Cardiac muscle cell (in vitro differentiated cells and primary cell): Measurements from ENCODE around the gene MAS1L. TPM values are rescaled to one million over a fixed set of nuclear protein-coding genes. Genes with fewer than 3 reads are reported as not detected.

Experiments
- DNase-seq, 2 donors: peaks; one replicate each; pipeline versions ENCODE4 v3.0.0 to v3.0.0-alpha.2; 2010 to 2017; ENCODE audit warnings: low read depth in 1 of 2, low spot score in 1 of 2
- H3K27ac ChIP-seq: fragments of 200-600 bp; sonication (generic); 2 replicates; pipeline ENCODE4 v1.5.1; 2016
- H3K27me3 ChIP-seq: fragments of 200-600 bp; sonication (generic); 2 replicates; pipeline ENCODE4 v1.6.0; 2016; ENCODE audit warnings: control low read depth
- H3K36me3 ChIP-seq: fragments of 200-600 bp; sonication (generic); 2 replicates; pipeline ENCODE4 v1.5.1; 2016; ENCODE audit warnings: control low read depth
- H3K4me1 ChIP-seq: fragments of 200-600 bp; sonication (generic); 2 replicates; pipeline ENCODE4 v1.8.1; 2017; ENCODE audit warnings: low read depth, mild to moderate bottlenecking, mixed run types
- H3K4me3 ChIP-seq: fragments of 200-600 bp; sonication (generic); 2 replicates; pipeline ENCODE4 v1.5.1; 2016; ENCODE audit warnings: mild to moderate bottlenecking
- H3K9me3 ChIP-seq: fragments of 200-600 bp; sonication (generic); 2 replicates; pipeline ENCODE4 v1.5.1; 2017; ENCODE audit warnings: low read depth, mild to moderate bottlenecking, control low read depth
- polyA plus RNA-seq: library from polyadenylated mRNA; unstranded; fragments of >200 nt; fragmentation: Nextera tagmentation; extraction: Ambion mirVana; gene quantifications from 2 replicates; pipeline ENCODE4 v1.2.1, GENCODE V29; 2016
- total RNA-seq: library from RNA; depleted of rRNA; stranded (reverse); fragments of >200 nt; gene quantifications from 2 replicates; pipeline ENCODE4 v1.2.3, GENCODE V29; 2016
- TF ChIP-seq, protein P1 (sequence below): IDR thresholded peaks from 2 replicates; pipeline ENCODE4 v1.5.1; 2012; ENCODE audit warnings: low read depth, mild to moderate bottlenecking, low read length

Gene MAS1L
- total and polyA plus RNA-seq, 2 experiments from 2014 or later: not detected

DNA sequence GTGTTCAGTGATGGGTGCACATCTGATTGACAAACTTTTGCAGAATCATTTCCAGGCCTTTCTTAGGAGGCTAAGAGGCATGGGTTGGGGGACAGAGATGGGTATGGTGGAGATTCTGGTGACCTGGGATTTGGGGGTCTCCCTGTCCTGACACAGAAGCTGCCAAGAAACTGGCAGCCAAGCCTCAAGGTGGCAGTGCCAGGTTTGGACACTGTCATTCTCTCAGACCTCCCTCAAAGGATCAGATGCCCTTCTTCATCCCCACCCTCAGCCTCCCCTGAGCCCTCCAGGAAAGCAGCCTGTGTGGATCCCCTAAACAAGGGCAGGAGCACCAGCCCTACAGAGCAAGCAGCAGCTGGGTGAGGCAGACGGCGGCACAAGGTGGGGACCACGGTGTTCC, 18.1 kb upstream of the MAS1L start:
- no peaks in the 10 kb centered on the region for H3K4me1 ChIP-seq
- H3K27me3 ChIP-seq: no peaks in the 10 kb centered on the region
- TF ChIP-seq, protein P1, sequence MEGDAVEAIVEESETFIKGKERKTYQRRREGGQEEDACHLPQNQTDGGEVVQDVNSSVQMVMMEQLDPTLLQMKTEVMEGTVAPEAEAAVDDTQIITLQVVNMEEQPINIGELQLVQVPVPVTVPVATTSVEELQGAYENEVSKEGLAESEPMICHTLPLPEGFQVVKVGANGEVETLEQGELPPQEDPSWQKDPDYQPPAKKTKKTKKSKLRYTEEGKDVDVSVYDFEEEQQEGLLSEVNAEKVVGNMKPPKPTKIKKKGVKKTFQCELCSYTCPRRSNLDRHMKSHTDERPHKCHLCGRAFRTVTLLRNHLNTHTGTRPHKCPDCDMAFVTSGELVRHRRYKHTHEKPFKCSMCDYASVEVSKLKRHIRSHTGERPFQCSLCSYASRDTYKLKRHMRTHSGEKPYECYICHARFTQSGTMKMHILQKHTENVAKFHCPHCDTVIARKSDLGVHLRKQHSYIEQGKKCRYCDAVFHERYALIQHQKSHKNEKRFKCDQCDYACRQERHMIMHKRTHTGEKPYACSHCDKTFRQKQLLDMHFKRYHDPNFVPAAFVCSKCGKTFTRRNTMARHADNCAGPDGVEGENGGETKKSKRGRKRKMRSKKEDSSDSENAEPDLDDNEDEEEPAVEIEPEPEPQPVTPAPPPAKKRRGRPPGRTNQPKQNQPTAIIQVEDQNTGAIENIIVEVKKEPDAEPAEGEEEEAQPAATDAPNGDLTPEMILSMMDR: no peak
- H3K36me3 ChIP-seq: no peaks in the 10 kb centered on the region
- no peak for DNase-seq
- no peak overlapping the region for H3K27ac ChIP-seq
- H3K9me3 ChIP-seq: no peaks in the 10 kb centered on the region
- H3K4me3 ChIP-seq: no peak overlapping the region

DNA sequence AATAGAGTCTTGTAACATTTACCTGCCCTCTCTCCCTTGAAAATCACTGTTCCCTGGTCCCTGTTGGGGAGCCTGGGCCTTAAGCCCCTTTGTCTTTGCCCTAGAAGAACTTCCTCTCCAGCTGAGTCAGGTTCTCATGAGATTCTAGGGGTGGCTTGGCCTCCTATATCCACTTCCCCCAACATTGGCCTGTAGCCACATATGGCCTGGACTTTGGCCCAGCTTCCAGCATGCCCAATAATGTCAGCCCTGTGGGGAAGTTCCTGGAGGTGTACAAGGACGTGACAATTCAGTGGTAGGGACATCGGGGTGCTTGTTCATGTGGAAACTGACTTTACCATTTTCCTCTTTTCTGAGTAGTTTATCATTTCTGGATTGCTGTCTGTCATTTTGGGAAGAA, 17.2 kb upstream of the MAS1L start:
- Histone ChIP-seq H3K27ac (no peak overlapping the region), H3K27me3 (no peaks in the 10 kb centered on the region), H3K4me3 (no peak overlapping the region), H3K4me1 (no peaks in the 10 kb centered on the region), H3K36me3 (no peaks in the 10 kb centered on the region), H3K9me3 (no peaks in the 10 kb centered on the region)
- no peak for DNase-seq
- TF ChIP-seq, protein P1: no peak

DNA sequence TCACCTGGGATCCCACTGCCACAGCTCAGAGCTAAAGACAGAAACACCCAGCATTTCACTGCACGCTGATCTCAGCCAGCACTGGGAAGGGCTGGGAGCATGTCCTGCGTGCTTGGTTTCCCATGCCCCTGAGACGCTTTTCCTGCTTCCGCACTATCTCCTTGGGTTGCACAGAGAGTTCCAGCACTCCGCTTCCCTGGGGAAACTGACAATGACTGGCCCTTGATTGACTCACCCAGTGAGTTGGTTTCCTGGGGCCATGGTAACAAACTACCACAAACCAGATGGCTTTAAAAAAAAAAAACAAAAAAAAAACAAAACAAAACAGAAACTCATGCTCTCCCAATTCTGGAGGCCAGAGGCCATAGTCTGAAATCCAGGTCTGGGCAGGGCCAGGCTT, 14.8 kb upstream of the MAS1L start:
- Histone ChIP-seq H3K27ac (no peak overlapping the region), H3K27me3 (no peaks in the 10 kb centered on the region), H3K4me1 (no peaks in the 10 kb centered on the region), H3K9me3 (no peaks in the 10 kb centered on the region), H3K4me3 (no peak overlapping the region), H3K36me3 (no peaks in the 10 kb centered on the region)
- TF ChIP-seq, protein P1: no peak
- no peak for DNase-seq

DNA sequence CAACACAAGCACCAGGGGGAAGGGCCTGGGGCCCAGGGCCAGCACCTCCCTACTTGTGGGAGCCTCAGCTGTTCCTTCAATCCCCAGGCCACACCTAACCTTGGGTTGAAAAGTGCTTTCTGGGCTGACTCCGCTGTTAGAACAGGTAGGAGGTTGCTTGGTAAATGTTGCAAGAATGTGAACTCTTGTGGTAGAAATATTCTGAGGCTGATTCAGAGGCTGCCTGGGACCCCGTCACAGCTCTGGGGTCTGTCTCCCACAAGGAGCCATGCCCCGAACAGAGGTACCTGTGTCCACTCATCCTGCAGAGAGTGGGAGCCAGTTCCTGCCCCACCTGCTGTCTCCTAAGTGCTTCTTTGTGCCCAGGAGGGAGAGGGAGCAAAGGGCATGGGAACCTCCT, 14.4 kb upstream of the MAS1L start:
- DNase-seq: no peak
- H3K4me3 ChIP-seq: no peak overlapping the region
- TF ChIP-seq, protein P1: no peak
- H3K27ac ChIP-seq: no peak overlapping the region
- H3K36me3 ChIP-seq: no peaks in the 10 kb centered on the region
- no peaks in the 10 kb centered on the region for H3K4me1 ChIP-seq
- no peaks in the 10 kb centered on the region for H3K9me3 ChIP-seq
- no peaks in the 10 kb centered on the region for H3K27me3 ChIP-seq

DNA sequence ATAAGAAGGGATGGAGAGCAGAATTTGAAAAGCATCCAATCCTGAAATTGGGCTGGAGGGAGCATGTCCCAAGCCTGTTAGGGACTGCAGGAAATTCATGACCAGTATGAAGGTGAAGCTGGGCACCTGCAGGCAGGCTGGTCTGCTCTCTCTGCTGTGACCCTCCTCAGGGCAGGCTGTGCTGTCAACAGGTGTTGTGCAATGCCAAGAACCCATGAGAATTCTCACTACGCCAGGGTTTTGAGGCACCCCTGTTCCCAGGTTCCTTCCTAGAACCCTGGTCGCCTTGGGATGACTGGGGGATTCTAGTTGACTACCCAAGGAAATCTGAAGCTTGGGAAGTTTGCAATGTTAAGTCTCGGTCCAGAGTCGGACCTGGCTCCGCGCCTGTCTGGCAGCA, 13.3 kb upstream of the MAS1L start:
- no peaks in the 10 kb centered on the region for H3K4me1 ChIP-seq
- no peak overlapping the region for H3K27ac ChIP-seq
- DNase-seq: no peak

More for the DNA sequence above, 13.3 kb upstream of the MAS1L start:
- Histone ChIP-seq H3K9me3 (no peaks in the 10 kb centered on the region), H3K4me3 (no peak overlapping the region), H3K27me3 (no peaks in the 10 kb centered on the region), H3K36me3 (no peaks in the 10 kb centered on the region)
- TF ChIP-seq, protein P1: no peak
